GM20000 (cell line): ENCODE results near the gene VILL.

Source experiments
- DNase-seq: peaks from one replicate; pipeline ENCODE4 v3.0.0; 2012; ENCODE audit warnings: low spot score
- CTCF ChIP-seq: IDR thresholded peaks from 2 replicates; pipeline ENCODE4 v1.5.1; 2012; ENCODE audit warnings: mild to moderate bottlenecking, control low read depth; ENCODE audit errors: extremely low read depth, missing control alignments

The VILL gene

GRCh38 chr3:38000965-38001455 lies 10.4 kb downstream of the VILL start:
- TF ChIP-seq CTCF, result no peak
- no peak for DNase-seq

DNA sequence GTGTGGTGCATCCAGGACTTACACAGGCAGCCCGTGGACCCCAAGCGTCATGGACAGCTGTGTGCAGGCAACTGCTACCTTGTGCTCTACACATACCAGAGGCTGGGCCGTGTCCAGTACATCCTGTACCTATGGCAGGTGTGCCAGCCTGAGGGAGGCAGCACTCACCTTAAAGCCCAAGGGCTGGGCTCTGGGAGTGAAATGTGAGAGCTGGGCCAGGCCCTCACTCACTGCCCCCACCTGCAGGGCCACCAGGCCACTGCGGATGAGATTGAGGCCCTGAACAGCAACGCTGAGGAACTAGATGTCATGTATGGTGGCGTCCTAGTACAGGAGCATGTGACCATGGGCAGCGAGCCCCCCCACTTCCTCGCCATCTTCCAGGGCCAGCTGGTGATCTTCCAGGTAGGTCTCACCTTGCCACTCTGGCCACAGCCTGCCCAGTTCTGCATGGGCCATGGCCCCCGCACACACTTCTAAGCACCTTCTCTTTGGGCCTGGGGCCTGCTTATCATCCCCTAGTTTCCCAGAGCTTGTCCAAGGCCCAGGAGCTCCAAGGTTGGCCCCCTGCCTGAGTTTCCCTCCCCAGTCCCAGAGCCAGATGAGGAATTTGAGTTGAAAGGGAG lies 11.0 kb downstream of the VILL start:
- TF ChIP-seq CTCF, result no peak
- DNase-seq, result no peak

GRCh38 chr3:38002291-38002876 lies 11.8 kb downstream of the VILL start:
- TF ChIP-seq CTCF, result no peak
- DNase-seq, result no peak

DNA sequence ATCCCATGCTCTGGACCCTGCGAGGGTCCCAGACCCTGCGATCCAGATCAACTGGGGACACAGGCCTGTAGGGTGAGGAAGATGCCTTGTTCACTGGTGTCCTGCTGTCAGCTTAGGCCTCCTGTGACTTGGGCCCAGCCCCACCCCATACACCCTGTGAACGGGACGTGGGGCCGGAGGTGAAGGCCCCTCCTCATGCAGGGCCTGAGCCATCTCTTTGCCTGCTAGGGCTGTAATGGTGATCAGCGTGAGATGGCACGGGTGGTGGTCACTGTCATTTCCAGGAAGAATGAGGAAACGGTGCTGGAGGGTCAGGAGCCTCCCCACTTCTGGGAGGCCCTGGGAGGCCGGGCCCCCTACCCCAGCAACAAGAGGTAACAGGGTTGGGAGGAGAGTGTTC lies 12.4 kb downstream of the VILL start:
- TF ChIP-seq CTCF, result no peak
- no peak for DNase-seq

- peak; percentile 71 for DNase-seq
- peak; percentile 61 for TF ChIP-seq CTCF
Measured at GRCh38 chr3:38003371-38003816, 12.8 kb downstream of the VILL start.

DNA sequence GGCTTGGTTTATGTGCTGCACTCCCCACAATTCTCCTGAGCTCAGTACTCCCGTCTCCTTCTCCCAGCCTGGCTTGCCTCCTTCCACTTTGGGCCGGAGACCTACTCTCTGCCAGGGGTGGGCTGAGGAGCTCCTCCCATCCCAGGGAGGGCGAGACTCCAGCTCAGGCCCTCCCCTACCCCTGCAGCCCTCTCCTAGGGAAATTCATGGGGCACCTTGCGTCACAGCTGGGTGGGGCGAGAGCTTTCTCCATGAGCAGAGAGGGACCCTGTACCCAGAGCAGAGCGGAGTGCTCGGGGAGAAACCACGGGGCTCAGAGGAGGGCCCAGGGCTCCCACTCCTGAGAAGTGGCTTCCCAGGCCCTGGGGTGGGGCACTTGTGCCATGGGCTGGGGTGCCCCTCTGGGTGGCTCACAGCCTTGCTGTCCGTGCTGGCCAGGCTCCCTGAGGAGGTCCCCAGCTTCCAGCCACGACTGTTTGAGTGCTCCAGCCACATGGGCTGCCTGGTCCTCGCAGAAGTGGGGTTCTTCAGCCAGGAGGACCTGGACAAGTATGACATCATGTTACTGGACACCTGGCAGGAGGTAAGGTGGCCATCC lies 13.3 kb downstream of the VILL start:
- no peak for TF ChIP-seq CTCF
- DNase-seq, result no peak

DNA sequence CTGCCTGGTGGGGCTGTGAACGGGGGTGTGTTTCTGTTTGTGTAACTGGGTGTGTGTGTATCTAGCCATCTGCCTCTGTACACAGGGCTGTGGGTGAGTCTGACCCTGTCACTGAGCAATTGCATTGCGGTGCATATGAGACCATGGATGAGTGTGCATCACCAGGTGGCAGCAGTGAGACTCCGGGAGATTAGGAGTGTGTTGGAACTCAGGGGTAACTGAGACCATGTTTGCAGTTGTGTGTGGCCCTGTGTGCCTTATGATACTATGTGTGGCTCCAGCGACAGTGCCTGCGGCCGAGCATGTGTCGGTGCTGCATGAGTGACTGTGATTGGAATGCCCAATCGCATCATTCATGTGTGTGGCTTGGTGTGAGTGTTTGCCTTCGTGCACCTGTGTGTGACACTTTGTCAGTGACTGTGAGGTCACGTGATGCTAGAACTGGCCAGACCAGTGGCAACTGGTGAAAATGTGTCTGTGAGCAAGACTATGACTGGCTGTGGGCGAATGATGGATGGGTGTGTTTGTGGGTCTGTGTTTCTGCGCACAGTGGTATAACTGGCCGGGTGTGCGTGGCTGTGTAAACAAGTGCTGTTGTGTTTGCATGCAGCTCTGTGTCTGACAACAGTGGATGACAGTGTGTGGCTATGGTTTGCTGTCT lies 14.0 kb downstream of the VILL start:
- peak; percentile 39 for TF ChIP-seq CTCF
- DNase-seq, result peak; percentile 51
